DOHH2 (cell line): ENCODE measurements around the gene DCAF4.
A peak's percentile ranks its signal among the peaks of the same experiment; 100 is the strongest.

Experiments used
- H3F3A ChIP-seq: fragments of 200-600 bp; sonication (generic), shearing (Covaris generic); 2 replicates; pipeline ENCODE4 v1.6.0; 2016; ENCODE audit warnings: antibody characterized with exemption, mild to moderate bottlenecking; ENCODE audit not compliant: control insufficient read depth, insufficient read depth
- H3K27ac ChIP-seq: fragments of 200-600 bp; sonication (generic); 2 replicates; pipeline ENCODE4 v1.5.1; 2014; ENCODE audit warnings: low read depth, mild to moderate bottlenecking, low read length, moderate library complexity
- H3K27me3 ChIP-seq: fragments of 200-600 bp; sonication (generic); 2 replicates; pipeline ENCODE4 v1.6.1; 2014; ENCODE audit warnings: mild to moderate bottlenecking, low read length, mixed read lengths; ENCODE audit not compliant: control insufficient read depth
- H3K36me3 ChIP-seq: fragments of 200-600 bp; sonication (generic); 2 replicates; pipeline ENCODE4 v1.6.1; 2014; ENCODE audit warnings: mild to moderate bottlenecking, low read length, moderate library complexity, mixed read lengths; ENCODE audit not compliant: control insufficient read depth
- H3K4me1 ChIP-seq: fragments of 200-600 bp; sonication (generic); 2 replicates; pipeline ENCODE4 v1.6.1; 2014; ENCODE audit warnings: mild to moderate bottlenecking, low read length, mixed read lengths; ENCODE audit not compliant: control insufficient read depth
- H3K4me2 ChIP-seq: fragments of 200-600 bp; sonication (generic); 2 replicates; pipeline ENCODE4 v1.6.0; 2014; ENCODE audit warnings: mild to moderate bottlenecking, low read length, moderate library complexity
- H3K4me3 ChIP-seq: fragments of 200-600 bp; sonication (generic); 2 replicates; pipeline ENCODE4 v1.5.1; 2014; ENCODE audit warnings: mild to moderate bottlenecking, low read length, mixed read lengths
- H3K79me2 ChIP-seq: fragments of 200-600 bp; sonication (generic); 2 replicates; pipeline ENCODE4 v1.6.1; 2014; ENCODE audit warnings: mild to moderate bottlenecking, low read length, mixed read lengths; ENCODE audit not compliant: control insufficient read depth
- H3K9me2 ChIP-seq: fragments of 200-600 bp; sonication (generic); replicated peaks from 2 replicates; pipeline ENCODE4 v1.6.1; 2014; ENCODE audit warnings: mild to moderate bottlenecking, low read length, mixed read lengths; ENCODE audit not compliant: control insufficient read depth
- H3K9me3 ChIP-seq: fragments of 200-600 bp; sonication (generic); 2 replicates; pipeline ENCODE4 v1.6.1; 2014; ENCODE audit warnings: antibody characterized with exemption, low read length, mixed read lengths; ENCODE audit not compliant: control insufficient read depth, insufficient read depth
- H4K20me1 ChIP-seq: fragments of 200-600 bp; sonication (generic); 2 replicates; pipeline ENCODE4 v1.6.0; 2014; ENCODE audit warnings: low read depth, mild to moderate bottlenecking, antibody characterized with exemption, low read length, moderate library complexity; ENCODE audit not compliant: control insufficient read depth, insufficient read depth
- CTCF ChIP-seq: fragments of 200-600 bp; sonication (generic); IDR thresholded peaks from one replicate; pipeline ENCODE4 v1.5.1; 2014; ENCODE audit warnings: antibody characterized with exemption, mild to moderate bottlenecking, low read depth, low read length; ENCODE audit not compliant: poor library complexity, severe bottlenecking
- EZH2phosphoT487 ChIP-seq: fragments of 200-600 bp; sonication (generic); IDR thresholded peaks from 2 replicates; pipeline ENCODE4 v1.6.1; 2017; ENCODE audit warnings: borderline replicate concordance, mild to moderate bottlenecking, antibody characterized with exemption, low read length, moderate library complexity, mixed read lengths

DCAF4 gene

GRCh38 chr14:72974661-72975060 lies 48.4 kb downstream of the DCAF4 start:
- Histone ChIP-seq H3K36me3 (no peaks in the 10 kb centered on the region), H3K4me1 (no peaks in the 10 kb centered on the region)

GRCh38 chr14:72975770-72976169 lies 49.5 kb downstream of the DCAF4 start:
- Histone ChIP-seq H4K20me1 (no peaks in the 10 kb centered on the region), H3K4me3 (no peak overlapping the region), H3K36me3 (no peaks in the 10 kb centered on the region), H3K27ac (no peak overlapping the region), H3K9me3 (no peaks in the 10 kb centered on the region), H3K79me2 (no peaks in the 10 kb centered on the region), H3K4me2 (no peak overlapping the region), H3K27me3 (no peaks in the 10 kb centered on the region), H3K9me2 (no peaks in the 10 kb centered on the region), H3F3A (peaks cover 3% of the 10 kb centered on the region; the same call in 1 of the 2 replicates), H3K4me1 (no peaks in the 10 kb centered on the region)
- TF ChIP-seq EZH2phosphoT487 (no peak), CTCF (peak; percentile 25)

More at GRCh38 chr14:72974661-72975060, 48.4 kb downstream of the DCAF4 start:
- H3K79me2 ChIP-seq: no peaks in the 10 kb centered on the region
- no peaks in the 10 kb centered on the region for H3K9me3 ChIP-seq
- no peaks in the 10 kb centered on the region for H3K27me3 ChIP-seq
- H3K4me2 ChIP-seq: no peak overlapping the region
- no peak overlapping the region for H3K27ac ChIP-seq
- no peak overlapping the region for H3K4me3 ChIP-seq
- no peaks in the 10 kb centered on the region for H3K9me2 ChIP-seq
- TF ChIP-seq EZH2phosphoT487 (no peak), CTCF (no peak)
- H4K20me1 ChIP-seq: no peaks in the 10 kb centered on the region
- H3F3A ChIP-seq: peaks cover 3% of the 10 kb centered on the region; the same call in 1 of the 2 replicates

GRCh38 chr14:72978856-72979255 lies 52.6 kb downstream of the DCAF4 start:
- Histone ChIP-seq H4K20me1 (no peaks in the 10 kb centered on the region), H3K9me3 (no peaks in the 10 kb centered on the region), H3K27me3 (no peaks in the 10 kb centered on the region), H3K4me1 (0 out of 2 replicates have a peak, but pooled peaks cover 3% of the 10 kb centered on the region), H3K9me2 (no peaks in the 10 kb centered on the region), H3K4me3 (no peak overlapping the region), H3K27ac (no peak overlapping the region), H3F3A (peaks cover 3% of the 10 kb centered on the region; the same call in 1 of the 2 replicates), H3K4me2 (no peak overlapping the region), H3K79me2 (no peaks in the 10 kb centered on the region), H3K36me3 (no peaks in the 10 kb centered on the region)
- TF ChIP-seq EZH2phosphoT487 (no peak), CTCF (no peak)
